IMR-90 (cell line): Measurements from ENCODE around the gene XRN2. TPM values are rescaled to one million over a fixed set of nuclear protein-coding genes. Genes with fewer than 3 reads are reported as not detected.

Source experiments
- ATAC-seq: fragments of 200-7000 bp; cut with Tn5 transposase; 2 replicates; pipeline ENCODE4 v1.9.1; 2020; ENCODE audit warnings: low read depth, mild to moderate bottlenecking, moderate library complexity
- BruUV-seq: library from RNA; stranded (reverse); fragments of 400-500 nt; replicated peaks from 2 replicates; lab custom pipeline; 2021; lab: Mats Ljungman, UMichigan
- CTCF ChIA-PET: fragments of 300-600 bp; formaldehyde crosslinking; extraction: SDS; loops from one replicate; lab custom pipeline; 2021; ENCODE audit warnings: antibody characterized with exemption; lab: Yijun Ruan, JAX
- POLR2A ChIA-PET: fragments of 300-600 bp; sonication (Branson Sonifier 250); formaldehyde crosslinking; loops from one replicate; lab custom pipeline; 2022; ENCODE audit warnings: antibody characterized with exemption; ENCODE audit not compliant: unreplicated experiment; lab: Charles Lee
- DNase-seq: peaks from one replicate; pipeline ENCODE4 v3.0.0; 2013
- H2AFZ ChIP-seq: replicated peaks from 2 replicates; pipeline ENCODE3; 2013; ENCODE audit warnings: low read length, mild to moderate bottlenecking; ENCODE audit not compliant: poor library complexity
- H2AK5ac ChIP-seq: 2 replicates; pipeline ENCODE4 v1.6.1; 2013; ENCODE audit warnings: low read depth, low read length, inconsistent platforms
- H2AK9ac ChIP-seq: replicated peaks from 2 replicates; pipeline ENCODE3; 2013; ENCODE audit warnings: mild to moderate bottlenecking, low read depth, low read length, moderate library complexity; ENCODE audit not compliant: poor library complexity
- H2BK120ac ChIP-seq: 2 replicates; pipeline ENCODE4 v1.6.1; 2013; ENCODE audit warnings: low read depth, low read length, inconsistent platforms
- H2BK15ac ChIP-seq: 3 replicates; pipeline ENCODE4 v1.6.1; 2013; ENCODE audit warnings: low read depth, low read length, inconsistent platforms
- H2BK20ac ChIP-seq: 2 replicates; pipeline ENCODE4 v1.6.1; 2013; ENCODE audit warnings: low read depth, mild to moderate bottlenecking, inconsistent platforms, low read length, moderate library complexity
- H2BK5ac ChIP-seq: 2 replicates; pipeline ENCODE4 v1.6.1; 2013; ENCODE audit warnings: mild to moderate bottlenecking, low read depth, low read length, inconsistent platforms; ENCODE audit not compliant: poor library complexity, severe bottlenecking
- H3K14ac ChIP-seq: replicated peaks from 2 replicates; pipeline ENCODE4 v1.6.1; 2013; ENCODE audit warnings: low read depth, low read length, inconsistent platforms
- H3K18ac ChIP-seq: 2 replicates; pipeline ENCODE4 v1.6.1; 2013; ENCODE audit warnings: low read depth, low read length, control low read depth
- H3K23ac ChIP-seq: 2 replicates; pipeline ENCODE4 v1.6.1; 2013; ENCODE audit warnings: low read depth, low read length, inconsistent platforms
- H3K27ac ChIP-seq: 2 replicates; pipeline ENCODE4 v1.5.1; 2013; ENCODE audit warnings: mild to moderate bottlenecking, control low read depth, low read length; ENCODE audit not compliant: insufficient read depth
- H3K27me3 ChIP-seq: 2 replicates; pipeline ENCODE4 v1.6.1; 2013; ENCODE audit warnings: low read length; ENCODE audit not compliant: control insufficient read depth, insufficient read depth
- H3K36me3 ChIP-seq: 2 replicates; pipeline ENCODE4 v1.6.1; 2013; ENCODE audit warnings: low read length, mixed read lengths; ENCODE audit not compliant: control insufficient read depth, insufficient read depth
- H3K4ac ChIP-seq: 2 replicates; pipeline ENCODE4 v1.6.1; 2013; ENCODE audit warnings: low read depth, low read length, inconsistent platforms
- H3K4me1 ChIP-seq: 2 replicates; pipeline ENCODE4 v1.6.1; 2013; ENCODE audit warnings: low read length, mixed read lengths; ENCODE audit not compliant: control insufficient read depth, insufficient read depth
- H3K4me2 ChIP-seq: 2 replicates; pipeline ENCODE4 v1.6.1; 2013; ENCODE audit warnings: low read depth, mild to moderate bottlenecking, control low read depth, low read length, moderate library complexity
- H3K4me3 ChIP-seq: 2 replicates; pipeline ENCODE4 v1.5.1; 2013; ENCODE audit warnings: low read depth, mild to moderate bottlenecking, control low read depth, low read length, moderate library complexity; ENCODE audit not compliant: insufficient read depth
- H3K56ac ChIP-seq: 2 replicates; pipeline ENCODE4 v1.6.1; 2013; ENCODE audit warnings: low read length, inconsistent platforms; ENCODE audit not compliant: insufficient read depth; ENCODE audit errors: extremely low read depth
- H3K79me1 ChIP-seq, 2 experiments: 2 replicates each; pipeline ENCODE4 v1.6.1; 2013; ENCODE audit warnings: low read length in 2 of 2, inconsistent platforms in 1 of 2, low read depth in 1 of 2
- H3K9ac ChIP-seq: 2 replicates; pipeline ENCODE4 v1.6.1; 2013; ENCODE audit warnings: low read depth, low read length, control low read depth
- H3K9me1 ChIP-seq: 2 replicates; pipeline ENCODE4 v1.6.1; 2013; ENCODE audit warnings: low read length, inconsistent platforms; ENCODE audit not compliant: insufficient read depth
- H3K9me3 ChIP-seq: 2 replicates; pipeline ENCODE4 v1.6.1; 2013; ENCODE audit warnings: low read length; ENCODE audit not compliant: control insufficient read depth, insufficient read depth
- H4K20me1 ChIP-seq: 2 replicates; pipeline ENCODE4 v1.6.1; 2013; ENCODE audit warnings: low read length, inconsistent platforms; ENCODE audit not compliant: insufficient read depth
- H4K5ac ChIP-seq: 2 replicates; pipeline ENCODE4 v1.6.1; 2013; ENCODE audit warnings: mild to moderate bottlenecking, low read depth, low read length, control low read depth
- H4K8ac ChIP-seq, 2 experiments: 2 replicates each; pipeline ENCODE4 v1.6.1; 2013; ENCODE audit warnings: low read depth in 2 of 2, low read length in 2 of 2, control low read depth in 1 of 2, inconsistent platforms in 1 of 2
- H4K91ac ChIP-seq: 2 replicates; pipeline ENCODE4 v1.6.1; 2013; ENCODE audit warnings: low read depth, low read length, inconsistent platforms; ENCODE audit not compliant: insufficient read depth
- CEBPB ChIP-seq: IDR thresholded peaks from 2 replicates; pipeline ENCODE4 v1.6.1; 2012; ENCODE audit warnings: low read depth, low read length, improper control_type of control experiment
- CTCF ChIP-seq: conservative IDR thresholded peaks from 2 replicates; pipeline ENCODE4 v1.5.1; 2012; ENCODE audit warnings: mild to moderate bottlenecking, low read depth, low read length, improper control_type of control experiment
- NFE2L2 ChIP-seq: fragments of 150-350 bp; IDR thresholded peaks from 2 replicates; pipeline ENCODE4 v1.6.1; 2016; ENCODE audit warnings: low read depth, mild to moderate bottlenecking, low read length
- SMC3 ChIP-seq: fragments of 150-350 bp; IDR thresholded peaks from 2 replicates; pipeline ENCODE4 v1.6.1; 2016; ENCODE audit warnings: low read depth, mild to moderate bottlenecking, antibody characterized with exemption, low read length, moderate library complexity
- WGBS, 2 experiments: methylation state at CpG; one replicate each; pipeline versions ENCODE4 v1.1.5 to v1.1.7; 2013; ENCODE audit warnings: missing lambda C conversion rate in 2 of 2; ENCODE audit not compliant: insufficient read length in 1 of 2; ENCODE audit errors: extremely low coverage in 2 of 2; 5-methylcytosine and 5-hydroxymethylcytosine counted together
- dilution Hi-C: fragments of 300-500 bp; cut with HindIII; formaldehyde crosslinking; loops from one replicate; pipeline ENCODE4 v1.14.3; 2018; ENCODE audit warnings: low sequenced_read_pairs; ENCODE audit not compliant: unreplicated experiment
- in situ Hi-C: fragments of 300-500 bp; cut with MboI; formaldehyde crosslinking; loops from 3 replicates; pipeline ENCODE4 v1.14.3; 2019; ENCODE audit warnings: low sequenced_read_pairs, inconsistent platforms, mixed read lengths
- intact Hi-C: fragments of 100-400 bp; cut with micrococcal nuclease; formaldehyde crosslinking; loops from 2 replicates; pipeline ENCODE4 v1.10.0; 2022
- polyA plus RNA-seq, 3 experiments: library from polyadenylated mRNA; depleted of rRNA; stranded (reverse); fragments of >200 nt; gene quantifications; 2 replicates each; pipeline ENCODE4 v1.2.3, GENCODE V29; 2012; ENCODE audit warnings: low replicate concordance in 1 of 3
- total RNA-seq: library from RNA; depleted of rRNA; stranded (reverse); fragments of >200 nt; gene quantifications from 2 replicates; pipeline ENCODE4 v1.2.3, GENCODE V29; 2012

Gene XRN2
- total and polyA plus RNA-seq, 2 of the 4 experiments (the other 2 are of a cell fraction): 58.1 to 70.8 TPM

GRCh38 chr20:21360705-21361104, 57.6 kb downstream of the XRN2 start:
- Histone ChIP-seq H4K91ac (no peak overlapping the region), H3K79me1 (peaks cover 21 to 32% of the 10 kb centered on the region in 2 experiments), H3K4me1 (peaks cover 3% of the 10 kb centered on the region), H2BK120ac (no peak overlapping the region), H2AK9ac (no peak overlapping the region), H4K20me1 (peaks cover 9% of the 10 kb centered on the region), H3K56ac (no peak overlapping the region), H3K14ac (no peak overlapping the region), H3K9me1 (peaks cover 11% of the 10 kb centered on the region), H3K4me3 (no peak overlapping the region; the same call in 1 of the 2 replicates), H3K4ac (no peak overlapping the region), H3K36me3 (peaks cover 26% of the 10 kb centered on the region), H4K8ac (no peak overlapping the region), H2BK20ac (no peak overlapping the region), H3K9me3 (no peaks in the 10 kb centered on the region), H2BK15ac (no peak overlapping the region), H3K27me3 (no peaks in the 10 kb centered on the region), H3K27ac (no peak overlapping the region), H3K23ac (no peak overlapping the region), H3K4me2 (peak overlapping the region; percentile 38), H2AFZ (no peak overlapping the region), H2AK5ac (no peak overlapping the region), H3K9ac (no peak overlapping the region), H4K5ac (no peak overlapping the region), H3K18ac (no peak overlapping the region; the same call in 1 of the 2 replicates), H2BK5ac (peak overlapping the region; percentile 71)
- ChIA-PET CTCF (no interaction called here), POLR2A (interaction anchor here (0.6 kb wide), 2 partner anchors 11 to 756 kb away, joined by 4 read pairs; no protein-coding TSS in a partner anchor)
- in situ Hi-C loops: no loop called here
- dilution Hi-C loops: no loop called here
- intact Hi-C loops: loop anchor here (2.0 kb wide), 1 partner anchor 58 kb away; the partner anchor contains the start of gene XRN2
- DNase-seq (peak; percentile 40), ATAC-seq (peak; percentile 43)
- no TSS peak for BruUV-seq
- no CpG with 5 or more reads among the region's 1 CpG for WGBS, 2 experiments
- no peak for TF ChIP-seq CTCF
- 0 out of 2 replicates have a peak, but pooled peaks have one; percentile 6 for TF ChIP-seq CEBPB
- no peak for TF ChIP-seq NFE2L2
- TF ChIP-seq SMC3: no peak
